Subcutaneous adipose tissue (tissue), 4 donors: ENCODE data around the gene BACH2. TPM values are rescaled to one million over a fixed set of nuclear protein-coding genes. Genes with fewer than 3 reads are reported as not detected.

Source experiments
- total RNA-seq, 4 donors: library from RNA; depleted of rRNA; stranded (reverse); fragments of >200 nt; gene quantifications; one replicate each; pipeline ENCODE4 v1.1.0, GENCODE V29; 2016
- TF ChIP-seq, protein P1 (sequence below): fragments of 450-650 bp; IDR thresholded peaks from one replicate; pipeline ENCODE4 v1.5.1; 2016; ENCODE audit warnings: low read depth, mild to moderate bottlenecking, control low read depth, antibody characterized with exemption, moderate library complexity

BACH2 gene
- total RNA-seq, 4 donors from 2014 or later, result 1.7 to 15.4 (median 3.9) TPM

DNA sequence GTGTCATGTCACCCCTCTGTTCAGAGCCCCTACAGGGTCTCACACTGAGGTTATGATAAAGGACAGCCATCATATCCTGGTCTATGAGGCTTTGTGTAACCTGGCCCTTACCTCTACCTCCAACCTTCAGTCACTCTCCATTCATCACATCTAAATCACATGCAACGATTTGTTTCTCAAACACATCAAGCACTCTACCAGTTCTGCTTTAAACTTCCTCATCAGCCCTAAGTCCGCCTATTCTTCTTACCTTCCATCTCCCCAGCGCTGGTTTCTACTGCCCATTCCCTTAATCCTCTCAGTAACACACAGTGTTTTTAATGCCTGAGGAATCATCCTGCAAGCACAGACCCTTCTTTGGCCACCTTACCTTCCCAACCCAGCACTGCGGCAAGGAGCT, 17.9 kb upstream of the BACH2 start:
- TF ChIP-seq, protein P1, sequence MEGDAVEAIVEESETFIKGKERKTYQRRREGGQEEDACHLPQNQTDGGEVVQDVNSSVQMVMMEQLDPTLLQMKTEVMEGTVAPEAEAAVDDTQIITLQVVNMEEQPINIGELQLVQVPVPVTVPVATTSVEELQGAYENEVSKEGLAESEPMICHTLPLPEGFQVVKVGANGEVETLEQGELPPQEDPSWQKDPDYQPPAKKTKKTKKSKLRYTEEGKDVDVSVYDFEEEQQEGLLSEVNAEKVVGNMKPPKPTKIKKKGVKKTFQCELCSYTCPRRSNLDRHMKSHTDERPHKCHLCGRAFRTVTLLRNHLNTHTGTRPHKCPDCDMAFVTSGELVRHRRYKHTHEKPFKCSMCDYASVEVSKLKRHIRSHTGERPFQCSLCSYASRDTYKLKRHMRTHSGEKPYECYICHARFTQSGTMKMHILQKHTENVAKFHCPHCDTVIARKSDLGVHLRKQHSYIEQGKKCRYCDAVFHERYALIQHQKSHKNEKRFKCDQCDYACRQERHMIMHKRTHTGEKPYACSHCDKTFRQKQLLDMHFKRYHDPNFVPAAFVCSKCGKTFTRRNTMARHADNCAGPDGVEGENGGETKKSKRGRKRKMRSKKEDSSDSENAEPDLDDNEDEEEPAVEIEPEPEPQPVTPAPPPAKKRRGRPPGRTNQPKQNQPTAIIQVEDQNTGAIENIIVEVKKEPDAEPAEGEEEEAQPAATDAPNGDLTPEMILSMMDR, result no peak

GRCh38 chr6:90311569-90311968, 14.9 kb upstream of the BACH2 start:
- TF ChIP-seq, protein P1, result no peak

GRCh38 chr6:90305800-90306448, 9.3 kb upstream of the BACH2 start:
- TF ChIP-seq, protein P1, result no peak

DNA sequence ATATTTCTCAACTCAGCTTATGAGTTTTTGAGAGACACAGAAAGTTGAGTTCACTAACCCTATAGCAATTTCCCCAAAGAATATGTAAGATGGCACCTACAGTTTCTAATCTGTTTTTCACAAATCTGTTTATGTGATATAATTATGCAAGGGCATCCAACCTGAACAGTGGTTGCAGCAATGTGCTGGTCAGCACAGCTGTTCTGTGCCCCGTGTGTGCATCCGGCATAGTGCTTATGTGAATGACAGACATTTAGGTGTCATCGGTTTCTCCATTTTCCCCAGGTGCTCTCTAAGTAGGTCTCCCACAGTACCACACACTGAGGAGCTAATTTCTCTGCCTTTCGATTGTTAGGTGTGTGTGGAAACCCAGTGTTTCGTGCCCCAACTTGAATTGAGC, 7.7 kb upstream of the BACH2 start:
- TF ChIP-seq, protein P1, result no peak

- TF ChIP-seq, protein P1, result no peak
Observed at GRCh38 chr6:90303039-90303438, 6.4 kb upstream of the BACH2 start.

DNA sequence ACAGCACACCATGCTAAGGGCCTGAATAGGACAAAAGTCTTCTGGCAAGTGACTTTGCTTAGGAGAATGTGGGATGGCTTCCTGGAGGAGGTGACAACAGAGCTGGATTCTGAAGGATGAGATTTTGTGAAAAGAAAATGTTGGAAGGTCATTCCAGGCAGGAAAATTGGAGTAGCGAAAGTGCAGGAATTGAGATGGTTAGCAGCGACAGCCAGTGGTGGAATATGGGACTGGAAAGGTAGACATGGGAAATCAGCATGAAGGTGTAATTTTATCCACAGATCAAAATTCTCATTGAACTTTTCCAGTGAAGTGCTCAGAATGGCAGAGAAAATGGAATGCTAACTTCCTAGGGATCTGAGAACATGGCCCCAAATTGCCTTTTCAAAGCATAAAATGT, 5.7 kb upstream of the BACH2 start:
- TF ChIP-seq, protein P1, result no peak

- TF ChIP-seq, protein P1, result no peak
Observed at GRCh38 chr6:90301816-90302215, 5.2 kb upstream of the BACH2 start.
